A673 (cell line): ENCODE measurements around the gene RAB26.
"Not testable (repeated sequence)": the region's sequence is repeated elsewhere in the genome, so short reads cannot be mapped to it uniquely, and the experiment has no call there.

Experiments used
- CTCF ChIP-seq: fragments of 300-800, 200-600 bp; sonication (generic); conservative IDR thresholded peaks from 2 replicates; pipeline ENCODE4 v1.5.1; 2017; ENCODE audit warnings: low read depth, mild to moderate bottlenecking, antibody characterized with exemption, low read length, moderate library complexity, mixed read lengths
- EZH2 ChIP-seq: fragments of 200-600 bp; sonication (generic); IDR thresholded peaks from 2 replicates; pipeline ENCODE4 v1.6.1; 2017; ENCODE audit warnings: borderline replicate concordance, low read depth, mild to moderate bottlenecking, mixed read lengths, antibody characterized with exemption, low read length; ENCODE audit not compliant: poor library complexity, severe bottlenecking

DNA sequence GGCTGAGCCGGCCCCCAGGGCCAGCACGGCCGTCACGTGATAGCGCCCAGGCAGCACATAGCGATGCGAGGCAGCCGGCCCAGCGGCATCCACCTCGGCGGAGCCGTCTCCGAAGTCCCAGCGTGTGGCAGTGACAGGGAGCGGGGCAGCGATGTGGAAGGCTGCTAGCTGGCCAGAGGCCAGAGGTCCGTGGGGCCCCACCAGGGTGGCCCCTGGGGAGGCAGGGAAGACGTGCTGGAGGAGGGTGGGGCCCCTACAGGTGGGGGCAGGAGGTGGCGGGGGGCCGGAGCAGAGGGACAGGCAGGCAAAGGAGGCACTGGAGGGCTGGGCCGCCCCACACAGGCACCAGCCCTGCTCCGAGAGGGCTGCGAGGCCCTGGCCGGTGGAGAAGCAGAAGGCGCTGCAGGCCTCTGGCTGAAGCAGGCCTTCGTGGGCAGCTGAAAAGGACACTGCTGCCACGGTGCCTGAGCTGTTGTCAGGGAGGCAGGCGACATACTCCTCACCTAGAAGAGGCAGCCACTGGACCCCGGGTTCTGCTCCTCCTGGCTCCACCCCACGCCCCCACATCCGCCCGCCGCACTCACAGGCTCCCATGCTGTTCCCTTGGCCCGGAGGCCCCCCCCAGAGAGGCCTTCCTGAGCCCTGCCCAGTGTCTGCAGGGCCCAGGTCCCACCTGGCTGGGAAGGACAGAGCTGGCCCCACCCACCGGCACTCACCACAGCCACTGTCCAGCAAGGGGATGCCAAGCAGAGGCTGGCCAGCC is 30.3 kb upstream of the RAB26 start:
- not testable (repeated sequence) for TF ChIP-seq CTCF, EZH2
